ENCODE measurements around the gene C1orf56. TPM values are rescaled to one million over a fixed set of nuclear protein-coding genes. Genes with fewer than 3 reads are reported as not detected.
A peak's percentile ranks its signal among the peaks of the same experiment; 100 is the strongest.

C1orf56 gene
- 10 to 100 TPM; 17.3 to 17.7 TPM for total RNA-seq

- under 1% methylated on average over 28 of the region's 29 CpGs for WGBS
- DNase-seq (ENCODE audit: low spot score): peak; percentile 59
- Histone ChIP-seq H3K27ac (peak within 1 kb of the TSS; percentile 94 to 97), H3K4me3 (peak within 1 kb of the TSS; percentile 66 to 72), H3K9me3 (no peaks in the 10 kb centered on the region), H3K36me3 (peaks cover 0 to 4% of the 10 kb centered on the region in 2 donors), H3K4me1 (replicated peaks) (no peaks in the 10 kb centered on the region), H3K27me3 (replicated peaks; ENCODE audit: insufficient read depth) (no peaks in the 10 kb centered on the region)
- TF ChIP-seq POLR2A (IDR thresholded peaks at IDR 0.05): peak; percentile 72
- TF ChIP-seq CTCF (IDR thresholded peaks at IDR 0.05): no peak
- TF ChIP-seq POLR2AphosphoS5 (IDR thresholded peaks at IDR 0.05): peak; percentile 85
- intact Hi-C loops (cut with DNase I): no loop called here
Observed at GRCh38 chr1:151047591-151047924, at the start of gene C1orf56. Gene C1orf56 (plus strand): TSS chr1:151047751. CDS start chr1:151047848, 97 bp downstream.

GRCh38 chr1:150997949-150998348 lies 49.6 kb upstream of the C1orf56 start:
- no peak for TF ChIP-seq CTCF (IDR thresholded peaks at IDR 0.05)
- TF ChIP-seq POLR2AphosphoS5 (IDR thresholded peaks at IDR 0.05): no peak
- no peak for TF ChIP-seq POLR2A (IDR thresholded peaks at IDR 0.05)

GRCh38 chr1:150999051-150999674 lies 48.4 kb upstream of the C1orf56 start:
- Histone ChIP-seq H3K27ac (no peak overlapping the region), H3K9me3 (no peaks in the 10 kb centered on the region), H3K27me3 (replicated peaks; ENCODE audit: insufficient read depth) (no peaks in the 10 kb centered on the region), H3K36me3 (peaks cover 9 to 10% of the 10 kb centered on the region in 2 donors), H3K4me3 (no peak overlapping the region), H3K4me1 (replicated peaks) (peaks cover 7% of the 10 kb centered on the region)
- DNase-seq (ENCODE audit: low spot score): no peak
- no peak for TF ChIP-seq CTCF (IDR thresholded peaks at IDR 0.05)
- no peak for TF ChIP-seq POLR2AphosphoS5 (IDR thresholded peaks at IDR 0.05)
- TF ChIP-seq POLR2A (IDR thresholded peaks at IDR 0.05): no peak
- intact Hi-C loops (cut with DNase I): no loop called here
- 74% methylated on average over 17 of the region's 17 CpGs for WGBS

More at GRCh38 chr1:150997949-150998348, 49.6 kb upstream of the C1orf56 start:
- intact Hi-C loops (cut with DNase I): no loop called here
- Histone ChIP-seq H3K27me3 (replicated peaks; ENCODE audit: insufficient read depth) (no peaks in the 10 kb centered on the region), H3K4me3 (no peak overlapping the region), H3K36me3 (peaks cover 9 to 10% of the 10 kb centered on the region in 2 donors), H3K4me1 (replicated peaks) (peaks cover under 1% of the 10 kb centered on the region), H3K27ac (no peak overlapping the region), H3K9me3 (no peaks in the 10 kb centered on the region)
- WGBS: 64% methylated on average over 5 of the region's 5 CpGs
- no peak for DNase-seq (ENCODE audit: low spot score)

GRCh38 chr1:150999926-151000325 lies 47.6 kb upstream of the C1orf56 start:
- intact Hi-C loops (cut with DNase I): no loop called here
- Histone ChIP-seq H3K9me3 (no peaks in the 10 kb centered on the region), H3K27ac (no peak overlapping the region), H3K27me3 (replicated peaks; ENCODE audit: insufficient read depth) (no peaks in the 10 kb centered on the region), H3K4me3 (no peak overlapping the region), H3K4me1 (replicated peaks) (peaks cover 7% of the 10 kb centered on the region), H3K36me3 (peaks cover 9 to 10% of the 10 kb centered on the region in 2 donors)
- DNase-seq (ENCODE audit: low spot score): no peak
- no peak for TF ChIP-seq POLR2A (IDR thresholded peaks at IDR 0.05)
- TF ChIP-seq POLR2AphosphoS5 (IDR thresholded peaks at IDR 0.05): no peak
- TF ChIP-seq CTCF (IDR thresholded peaks at IDR 0.05): no peak
- WGBS: 90% methylated on average over 2 of the region's 2 CpGs

GRCh38 chr1:151000408-151000807 lies 47.1 kb upstream of the C1orf56 start:
- no peak overlapping the region for H3K27ac ChIP-seq
- H3K27me3 ChIP-seq (replicated peaks; ENCODE audit: insufficient read depth): no peaks in the 10 kb centered on the region
- no peak overlapping the region for H3K4me3 ChIP-seq
- no peaks in the 10 kb centered on the region for H3K9me3 ChIP-seq
- peaks cover 7% of the 10 kb centered on the region for H3K4me1 ChIP-seq (replicated peaks)
- intact Hi-C loops (cut with DNase I): no loop called here
- WGBS: 100% methylated on average over 3 of the region's 3 CpGs
- peaks cover 9 to 10% of the 10 kb centered on the region in 2 donors for H3K36me3 ChIP-seq
- no peak for DNase-seq (ENCODE audit: low spot score)
- TF ChIP-seq POLR2A (IDR thresholded peaks at IDR 0.05) (no peak), CTCF (IDR thresholded peaks at IDR 0.05) (no peak), POLR2AphosphoS5 (IDR thresholded peaks at IDR 0.05) (no peak)

Data from prostate gland (tissue), 2 donors.